ENCODE data around the gene PHLPP1.

The PHLPP1 gene

DNA sequence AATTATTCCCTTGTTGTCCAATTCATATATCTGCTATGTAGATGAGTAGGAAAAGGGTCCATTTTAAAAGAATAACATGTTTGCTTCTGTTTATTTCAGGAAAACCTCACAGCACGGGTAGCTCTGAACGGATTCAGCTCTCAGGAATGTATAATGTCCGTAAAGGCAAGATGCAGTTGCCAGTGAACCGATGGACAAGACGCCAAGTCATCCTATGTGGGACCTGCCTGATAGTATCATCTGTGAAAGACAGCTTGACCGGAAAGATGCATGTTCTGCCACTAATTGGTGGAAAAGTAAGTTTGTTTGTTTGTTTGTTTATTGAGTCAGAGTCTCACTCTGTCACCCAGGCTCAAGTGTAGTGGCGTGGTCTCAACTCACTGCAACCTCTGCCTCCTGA lies 114.6 kb downstream of the PHLPP1 start:
- TF ChIP-seq, protein P1, sequence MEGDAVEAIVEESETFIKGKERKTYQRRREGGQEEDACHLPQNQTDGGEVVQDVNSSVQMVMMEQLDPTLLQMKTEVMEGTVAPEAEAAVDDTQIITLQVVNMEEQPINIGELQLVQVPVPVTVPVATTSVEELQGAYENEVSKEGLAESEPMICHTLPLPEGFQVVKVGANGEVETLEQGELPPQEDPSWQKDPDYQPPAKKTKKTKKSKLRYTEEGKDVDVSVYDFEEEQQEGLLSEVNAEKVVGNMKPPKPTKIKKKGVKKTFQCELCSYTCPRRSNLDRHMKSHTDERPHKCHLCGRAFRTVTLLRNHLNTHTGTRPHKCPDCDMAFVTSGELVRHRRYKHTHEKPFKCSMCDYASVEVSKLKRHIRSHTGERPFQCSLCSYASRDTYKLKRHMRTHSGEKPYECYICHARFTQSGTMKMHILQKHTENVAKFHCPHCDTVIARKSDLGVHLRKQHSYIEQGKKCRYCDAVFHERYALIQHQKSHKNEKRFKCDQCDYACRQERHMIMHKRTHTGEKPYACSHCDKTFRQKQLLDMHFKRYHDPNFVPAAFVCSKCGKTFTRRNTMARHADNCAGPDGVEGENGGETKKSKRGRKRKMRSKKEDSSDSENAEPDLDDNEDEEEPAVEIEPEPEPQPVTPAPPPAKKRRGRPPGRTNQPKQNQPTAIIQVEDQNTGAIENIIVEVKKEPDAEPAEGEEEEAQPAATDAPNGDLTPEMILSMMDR (IDR thresholded peaks at IDR 0.05; ENCODE audit: poor library complexity, severe bottlenecking): no peak
- H3K4me1 ChIP-seq (ENCODE audit: insufficient read depth, poor library complexity, severe bottlenecking): peaks cover 5% of the 10 kb centered on the region
- H3K27me3 ChIP-seq (ENCODE audit: insufficient read depth, poor library complexity, severe bottlenecking): no peaks in the 10 kb centered on the region
- H3K36me3 ChIP-seq (ENCODE audit: low read depth): 0 out of 2 replicates have a peak, but pooled peaks cover 6% of the 10 kb centered on the region
- H3K9me3 ChIP-seq (ENCODE audit: severe bottlenecking): no peaks in the 10 kb centered on the region
- no peak overlapping the region for H3K27ac ChIP-seq (ENCODE audit: poor library complexity, severe bottlenecking)
- H3K4me3 ChIP-seq (ENCODE audit: severe bottlenecking): no peak overlapping the region
- ATAC-seq (ENCODE audit: low read depth): no peak
- no peak for DNase-seq (ENCODE audit: low spot score)

DNA sequence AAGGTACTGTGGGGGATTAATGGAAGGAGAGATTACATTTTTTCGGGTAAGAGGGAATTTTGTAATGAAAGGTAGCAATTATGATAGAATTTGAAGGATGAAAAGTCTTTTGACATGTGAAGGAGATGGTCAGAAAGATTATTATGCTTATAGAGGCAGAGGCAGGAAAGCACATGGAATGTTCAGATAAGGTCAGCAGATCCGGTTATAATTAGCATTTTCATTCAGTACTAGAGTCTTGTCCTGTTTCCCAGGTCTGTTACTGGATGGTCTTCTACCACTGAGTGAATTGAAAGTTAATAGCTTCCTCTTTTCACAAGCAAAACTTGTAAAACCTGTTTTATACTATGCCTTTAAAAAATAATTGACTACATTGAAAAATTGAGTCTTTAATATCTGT lies 116.9 kb downstream of the PHLPP1 start:
- Histone ChIP-seq H3K4me1 (ENCODE audit: insufficient read depth, poor library complexity, severe bottlenecking) (peaks cover 5% of the 10 kb centered on the region), H3K27me3 (ENCODE audit: insufficient read depth, poor library complexity, severe bottlenecking) (no peaks in the 10 kb centered on the region), H3K36me3 (ENCODE audit: low read depth) (0 out of 2 replicates have a peak, but pooled peaks cover 6% of the 10 kb centered on the region), H3K4me3 (ENCODE audit: severe bottlenecking) (no peak overlapping the region), H3K9me3 (ENCODE audit: severe bottlenecking) (no peaks in the 10 kb centered on the region), H3K27ac (ENCODE audit: poor library complexity, severe bottlenecking) (no peak overlapping the region)
- DNase-seq (ENCODE audit: low spot score): no peak
- no peak for ATAC-seq (ENCODE audit: low read depth)
- TF ChIP-seq, protein P1 (IDR thresholded peaks at IDR 0.05; ENCODE audit: poor library complexity, severe bottlenecking): no peak

DNA sequence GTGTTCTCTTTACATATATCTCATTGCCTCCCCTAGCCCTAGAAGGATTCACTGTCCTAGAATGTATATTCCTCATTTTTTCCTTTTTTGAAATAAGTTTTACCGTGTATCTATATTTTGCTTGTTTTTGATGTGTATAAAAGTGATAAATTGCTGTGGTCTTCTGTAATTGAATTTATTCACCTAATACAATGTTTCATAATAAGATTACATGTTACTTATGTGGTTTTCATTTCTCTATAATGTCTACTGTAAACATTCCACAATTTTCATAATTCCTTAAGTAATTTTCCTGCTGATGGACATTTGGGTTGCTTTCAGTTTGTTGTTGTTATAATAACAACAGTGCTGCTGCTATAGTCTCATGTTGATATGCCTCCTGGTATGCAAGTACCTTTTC lies 118.2 kb downstream of the PHLPP1 start:
- no peaks in the 10 kb centered on the region for H3K27me3 ChIP-seq (ENCODE audit: insufficient read depth, poor library complexity, severe bottlenecking)
- ATAC-seq (ENCODE audit: low read depth) (no peak), DNase-seq (ENCODE audit: low spot score) (no peak)
- TF ChIP-seq, protein P1 (IDR thresholded peaks at IDR 0.05; ENCODE audit: poor library complexity, severe bottlenecking): no peak
- 0 out of 2 replicates have a peak, but pooled peaks cover 6% of the 10 kb centered on the region for H3K36me3 ChIP-seq (ENCODE audit: low read depth)
- H3K27ac ChIP-seq (ENCODE audit: poor library complexity, severe bottlenecking): no peak overlapping the region
- H3K9me3 ChIP-seq (ENCODE audit: severe bottlenecking): no peaks in the 10 kb centered on the region
- H3K4me3 ChIP-seq (ENCODE audit: severe bottlenecking): no peak overlapping the region
- H3K4me1 ChIP-seq (ENCODE audit: insufficient read depth, poor library complexity, severe bottlenecking): peaks cover 5% of the 10 kb centered on the region

DNA sequence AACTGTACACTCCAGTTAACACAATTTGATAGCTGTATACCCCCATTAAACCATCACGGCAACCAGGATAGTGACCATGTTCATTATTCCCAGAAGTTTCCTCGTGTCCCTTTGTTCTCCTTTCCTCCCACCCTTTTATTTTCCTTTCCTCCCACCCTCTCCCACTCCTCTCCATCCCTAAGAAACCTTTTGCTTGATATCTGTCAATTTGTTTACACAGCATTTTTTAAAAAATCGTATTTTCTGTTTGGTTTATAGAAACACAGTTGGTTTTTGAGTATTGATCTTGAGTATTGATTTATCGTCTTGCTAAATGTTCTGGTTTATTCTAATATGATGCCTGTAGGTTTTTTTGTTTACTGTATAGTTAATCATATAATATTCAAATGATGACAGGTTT lies 119.4 kb downstream of the PHLPP1 start:
- no peaks in the 10 kb centered on the region for H3K9me3 ChIP-seq (ENCODE audit: severe bottlenecking)
- DNase-seq (ENCODE audit: low spot score): no peak
- no peak overlapping the region for H3K27ac ChIP-seq (ENCODE audit: poor library complexity, severe bottlenecking)
- no peak overlapping the region for H3K4me3 ChIP-seq (ENCODE audit: severe bottlenecking)
- ATAC-seq (ENCODE audit: low read depth): no peak
- TF ChIP-seq, protein P1 (IDR thresholded peaks at IDR 0.05; ENCODE audit: poor library complexity, severe bottlenecking): no peak
- H3K36me3 ChIP-seq (ENCODE audit: low read depth): 0 out of 2 replicates have a peak, but pooled peaks cover 6% of the 10 kb centered on the region
- no peaks in the 10 kb centered on the region for H3K27me3 ChIP-seq (ENCODE audit: insufficient read depth, poor library complexity, severe bottlenecking)
- peaks cover 5% of the 10 kb centered on the region for H3K4me1 ChIP-seq (ENCODE audit: insufficient read depth, poor library complexity, severe bottlenecking)

DNA sequence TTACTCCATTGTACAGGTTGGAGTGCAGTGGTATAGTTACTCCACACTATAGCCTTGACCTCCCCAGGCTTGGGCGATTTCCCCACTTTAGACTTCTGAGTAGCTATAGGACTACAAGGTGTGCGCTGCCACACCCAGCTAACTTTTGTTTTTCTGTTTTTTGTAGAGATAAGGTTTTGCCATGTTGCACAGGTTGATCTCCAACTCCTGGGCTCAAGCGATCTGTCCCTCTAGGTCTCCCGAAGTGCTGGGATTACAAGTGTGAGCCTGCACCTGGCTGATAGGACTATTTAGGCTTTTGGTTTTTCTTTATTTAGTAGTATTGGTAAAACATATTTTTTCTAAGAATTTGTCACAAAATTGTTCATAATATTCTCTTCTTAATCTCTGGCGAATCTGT lies 121.7 kb downstream of the PHLPP1 start:
- no peak overlapping the region for H3K4me3 ChIP-seq (ENCODE audit: severe bottlenecking)
- no peak overlapping the region for H3K27ac ChIP-seq (ENCODE audit: poor library complexity, severe bottlenecking)
- H3K9me3 ChIP-seq (ENCODE audit: severe bottlenecking): no peaks in the 10 kb centered on the region
- peaks cover 2% of the 10 kb centered on the region for H3K4me1 ChIP-seq (ENCODE audit: insufficient read depth, poor library complexity, severe bottlenecking)
- no peaks in the 10 kb centered on the region for H3K27me3 ChIP-seq (ENCODE audit: insufficient read depth, poor library complexity, severe bottlenecking)
- TF ChIP-seq, protein P1 (IDR thresholded peaks at IDR 0.05; ENCODE audit: poor library complexity, severe bottlenecking): no peak
- H3K36me3 ChIP-seq (ENCODE audit: low read depth): no peaks in the 10 kb centered on the region
- ATAC-seq (ENCODE audit: low read depth) (no peak), DNase-seq (ENCODE audit: low spot score) (no peak)
